Ovary (tissue), 3 donors: Measurements from ENCODE around the gene SHC3.

Experiments used
- POLR2A ChIP-seq: fragments of 450-650 bp; IDR thresholded peaks from one replicate; pipeline ENCODE4 v1.6.1; 2017; ENCODE audit warnings: antibody characterized with exemption, mild to moderate bottlenecking, moderate library complexity
- TF ChIP-seq, protein P1 (sequence below), 3 donors: fragments of 450-650 bp in 2 of 3; fragments of 200-600 bp in 1 of 3; IDR thresholded peaks; one replicate each; pipeline versions ENCODE4 v1.5.1 to v1.8.0; 2016 to 2022; ENCODE audit warnings: antibody characterized with exemption in 3 of 3, mild to moderate bottlenecking in 1 of 3
- donor health status: DM: no; HTN: no; CAD: no.

GRCh38 chr9:89060790-89061189 lies 117.8 kb downstream of the SHC3 start:
- TF ChIP-seq, protein P1, sequence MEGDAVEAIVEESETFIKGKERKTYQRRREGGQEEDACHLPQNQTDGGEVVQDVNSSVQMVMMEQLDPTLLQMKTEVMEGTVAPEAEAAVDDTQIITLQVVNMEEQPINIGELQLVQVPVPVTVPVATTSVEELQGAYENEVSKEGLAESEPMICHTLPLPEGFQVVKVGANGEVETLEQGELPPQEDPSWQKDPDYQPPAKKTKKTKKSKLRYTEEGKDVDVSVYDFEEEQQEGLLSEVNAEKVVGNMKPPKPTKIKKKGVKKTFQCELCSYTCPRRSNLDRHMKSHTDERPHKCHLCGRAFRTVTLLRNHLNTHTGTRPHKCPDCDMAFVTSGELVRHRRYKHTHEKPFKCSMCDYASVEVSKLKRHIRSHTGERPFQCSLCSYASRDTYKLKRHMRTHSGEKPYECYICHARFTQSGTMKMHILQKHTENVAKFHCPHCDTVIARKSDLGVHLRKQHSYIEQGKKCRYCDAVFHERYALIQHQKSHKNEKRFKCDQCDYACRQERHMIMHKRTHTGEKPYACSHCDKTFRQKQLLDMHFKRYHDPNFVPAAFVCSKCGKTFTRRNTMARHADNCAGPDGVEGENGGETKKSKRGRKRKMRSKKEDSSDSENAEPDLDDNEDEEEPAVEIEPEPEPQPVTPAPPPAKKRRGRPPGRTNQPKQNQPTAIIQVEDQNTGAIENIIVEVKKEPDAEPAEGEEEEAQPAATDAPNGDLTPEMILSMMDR (IDR thresholded peaks at IDR 0.05), result no peak
- no peak for TF ChIP-seq POLR2A
